LNCAP (cell line): Measurements from ENCODE around the gene SLC2A13.

ENCODE experiments used
- CTCF ChIP-seq: fragments of 450-650 bp; IDR thresholded peaks from 2 replicates; pipeline ENCODE4 v1.5.1; 2017; ENCODE audit warnings: mild to moderate bottlenecking

The SLC2A13 gene

GRCh38 chr12:39986674-39987073, 119.2 kb downstream of the SLC2A13 start:
- no peak for TF ChIP-seq CTCF

GRCh38 chr12:39984670-39985069, 121.2 kb downstream of the SLC2A13 start:
- no peak for TF ChIP-seq CTCF

- TF ChIP-seq CTCF = no peak
Measured at GRCh38 chr12:39975374-39975918, 130.4 kb downstream of the SLC2A13 start.

- no peak for TF ChIP-seq CTCF
Measured at GRCh38 chr12:39972119-39972518, 133.8 kb downstream of the SLC2A13 start.

GRCh38 chr12:39971348-39971747, 134.5 kb downstream of the SLC2A13 start:
- TF ChIP-seq CTCF = no peak

GRCh38 chr12:39966721-39967120, 139.2 kb downstream of the SLC2A13 start:
- no peak for TF ChIP-seq CTCF

- no peak for TF ChIP-seq CTCF
Measured at GRCh38 chr12:39966256-39966655, 139.6 kb downstream of the SLC2A13 start.

- no peak for TF ChIP-seq CTCF
Measured at GRCh38 chr12:39959467-39959866, 146.4 kb downstream of the SLC2A13 start.
